Common myeloid progenitor, CD34-positive (primary cell): ENCODE data around the gene NDUFC1.

Experiments
- CTCF ChIA-PET: fragments of 350-600 bp; sonication (Branson Sonifier 250); formaldehyde crosslinking; loops from one replicate; lab custom pipeline; 2021; ENCODE audit warnings: antibody characterized with exemption; lab: Charles Lee
- POLR2A ChIA-PET: fragments of 350-600 bp; sonication (Branson Sonifier 250); formaldehyde crosslinking; loops from one replicate; lab custom pipeline; 2021; ENCODE audit warnings: antibody characterized with exemption; lab: Charles Lee
- DNase-seq, 3 donors: peaks; one replicate each; pipeline versions ENCODE4 v3.0.0 to v3.0.0-alpha.2; 2013
- H3K27ac ChIP-seq, 2 experiments: 1 replicate in 1 of 2; 2 replicates in 1 of 2; pipeline ENCODE4 v1.7.0; 2013; ENCODE audit warnings: inconsistent platforms in 2 of 2, low read length in 2 of 2, mild to moderate bottlenecking in 2 of 2, low read depth in 1 of 2, moderate library complexity in 1 of 2; ENCODE audit not compliant: severe bottlenecking in 2 of 2, insufficient read depth in 1 of 2, poor library complexity in 1 of 2
- H3K27me3 ChIP-seq, 5 experiments: replicated peaks in 2 of 5; 1 replicate in 3 of 5; 2 replicates in 2 of 5; pipeline versions ENCODE4 v1.6.1 to v1.7.0; 2013; ENCODE audit warnings: low read length in 4 of 5, mild to moderate bottlenecking in 2 of 5, moderate library complexity in 2 of 5, inconsistent platforms in 1 of 5; ENCODE audit not compliant: insufficient read depth in 5 of 5, control insufficient read depth in 4 of 5
- H3K36me3 ChIP-seq, 4 experiments: 1 replicate in 2 of 4; 2 replicates in 2 of 4; pipeline versions ENCODE4 v1.6.1 to v1.7.0; 2013; ENCODE audit warnings: low read length in 3 of 4, control low read depth in 1 of 4, mild to moderate bottlenecking in 1 of 4; ENCODE audit not compliant: control insufficient read depth in 4 of 4, insufficient read depth in 4 of 4
- H3K4me1 ChIP-seq, 4 experiments: 1 replicate in 3 of 4; 2 replicates in 1 of 4; pipeline versions ENCODE4 v1.6.1 to v1.7.1; 2013; ENCODE audit warnings: low read length in 3 of 4, mild to moderate bottlenecking in 3 of 4, control low read depth in 1 of 4, inconsistent platforms in 1 of 4, moderate library complexity in 1 of 4; ENCODE audit not compliant: control insufficient read depth in 4 of 4, insufficient read depth in 4 of 4; ENCODE audit errors: control extremely low read depth in 1 of 4
- H3K4me3 ChIP-seq, 7 experiments: 1 replicate in 4 of 7; 2 replicates in 3 of 7; pipeline versions ENCODE4 v1.5.1 to v1.7.0; 2013; ENCODE audit warnings: mild to moderate bottlenecking in 7 of 7, low read length in 6 of 7, moderate library complexity in 6 of 7, inconsistent platforms in 2 of 7, low read depth in 2 of 7, control low read depth in 1 of 7; ENCODE audit not compliant: insufficient read depth in 4 of 7, control insufficient read depth in 1 of 7; ENCODE audit errors: extremely low read depth in 1 of 7
- H3K9me3 ChIP-seq, 5 experiments: 1 replicate in 4 of 5; 2 replicates in 1 of 5; pipeline versions ENCODE4 v1.6.1 to v1.7.1; 2013; ENCODE audit warnings: low read length in 4 of 5, mild to moderate bottlenecking in 2 of 5, inconsistent platforms in 1 of 5, low read depth in 1 of 5, moderate library complexity in 1 of 5; ENCODE audit not compliant: control insufficient read depth in 4 of 5, insufficient read depth in 2 of 5; ENCODE audit errors: control extremely low read depth in 1 of 5
- WGBS: methylation state at CpG from one replicate; pipeline ENCODE4 v1.1.5; 2013; ENCODE audit not compliant: insufficient coverage; 5-methylcytosine and 5-hydroxymethylcytosine counted together

Gene NDUFC1

DNA sequence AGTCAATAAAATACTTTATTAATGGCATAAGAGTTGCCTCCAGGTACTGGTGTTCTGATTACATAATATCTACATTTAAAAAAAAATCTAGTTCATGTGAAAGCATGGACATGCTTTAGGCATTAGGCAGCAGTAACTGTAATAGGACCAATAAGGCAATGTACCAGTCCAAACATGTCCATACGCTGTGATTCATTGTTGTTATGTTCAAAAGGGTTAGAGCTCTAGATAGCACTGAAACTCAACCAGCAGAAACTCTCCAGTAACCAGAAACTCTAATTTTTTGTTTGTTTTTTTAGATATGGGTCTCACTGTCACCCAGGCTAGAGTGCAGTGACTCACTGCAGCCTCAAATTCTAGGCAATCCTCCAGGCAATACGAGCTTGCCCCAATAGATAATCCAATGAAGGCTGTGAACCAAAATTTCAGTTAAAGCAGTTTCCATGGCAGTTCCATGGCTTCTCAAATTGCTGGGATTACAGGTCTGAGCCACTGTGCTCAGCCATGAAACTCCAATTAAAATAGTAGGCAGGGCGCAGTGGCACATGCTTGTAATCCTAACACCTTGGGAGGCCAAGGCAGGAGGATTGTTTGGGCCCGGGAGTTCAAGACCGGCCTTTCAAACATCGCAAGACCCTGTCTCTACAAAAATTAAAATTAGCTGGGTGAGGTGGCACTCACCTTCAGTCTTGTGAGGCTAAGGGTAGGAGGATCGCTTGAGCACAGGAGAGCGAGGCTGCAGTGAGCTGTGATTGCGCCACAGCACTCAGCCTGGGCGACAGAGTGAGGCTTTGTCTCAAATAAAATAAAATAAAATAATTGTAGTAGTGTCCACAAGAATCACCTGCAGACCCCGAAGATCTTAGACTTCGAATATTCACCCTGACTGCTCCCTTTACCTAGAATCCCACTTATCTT, 58.6 kb downstream of the NDUFC1 start:
- no peak overlapping the region for H3K4me3 ChIP-seq
- H3K9me3 ChIP-seq = peaks cover 0 to 6% (median 1%) of the 10 kb centered on the region in 5 experiments
- 95% methylated on average over 8 of the region's 12 CpGs for WGBS
- DNase-seq = no peak
- ChIA-PET CTCF (interaction anchor here (0.6 to 1.5 kb wide), 5 partner anchors 38 to 59 kb away, joined by 3 to 5 read pairs (median 3); no protein-coding TSS in a partner anchor), POLR2A (no interaction called here)
- H3K27me3 ChIP-seq = no peaks in the 10 kb centered on the region
- H3K27ac ChIP-seq = no peak overlapping the region
- no peaks in the 10 kb centered on the region for H3K36me3 ChIP-seq
- H3K4me1 ChIP-seq = no peaks in the 10 kb centered on the region

DNA sequence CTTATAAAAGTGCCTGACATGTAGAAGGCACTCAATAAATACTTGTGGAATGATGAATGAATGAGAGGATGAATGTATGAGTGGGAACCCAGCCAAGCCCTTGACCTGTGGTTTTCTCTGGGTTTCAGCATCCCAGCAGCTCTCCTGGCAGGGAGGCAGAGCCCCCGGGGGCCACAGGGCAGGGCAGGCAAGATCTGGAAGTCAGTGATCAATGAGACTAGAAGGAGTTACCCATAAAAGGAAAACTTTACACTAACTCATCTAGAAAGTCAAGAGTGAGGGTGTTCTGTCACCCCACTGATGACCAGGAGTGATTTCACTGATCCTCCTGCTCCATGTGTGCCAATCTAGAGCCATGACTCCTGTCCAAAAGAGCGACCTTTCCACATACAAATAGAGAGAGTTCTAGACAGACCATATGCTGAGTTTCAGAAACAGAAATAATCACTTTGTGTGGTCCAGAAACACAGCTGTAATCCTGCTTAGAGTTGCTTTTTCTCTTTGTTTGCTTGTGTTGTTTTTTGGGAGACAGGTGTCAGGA, 59.7 kb downstream of the NDUFC1 start:
- Histone ChIP-seq H3K27ac (no peak overlapping the region), H3K4me3 (no peak overlapping the region), H3K36me3 (no peaks in the 10 kb centered on the region), H3K9me3 (peaks cover 0 to 6% (median 1%) of the 10 kb centered on the region in 5 experiments), H3K4me1 (peaks cover 0 to 4% (median 0%) of the 10 kb centered on the region in 4 experiments), H3K27me3 (no peaks in the 10 kb centered on the region)
- no peak for DNase-seq
- POLR2A ChIA-PET = no interaction called here
- 80% methylated on average over 1 of the region's 2 CpGs for WGBS
- CTCF ChIA-PET = interaction anchor here (1.0 to 1.2 kb wide), 2 partner anchors 39 to 53 kb away, joined by 3 to 5 read pairs; no protein-coding TSS in a partner anchor

DNA sequence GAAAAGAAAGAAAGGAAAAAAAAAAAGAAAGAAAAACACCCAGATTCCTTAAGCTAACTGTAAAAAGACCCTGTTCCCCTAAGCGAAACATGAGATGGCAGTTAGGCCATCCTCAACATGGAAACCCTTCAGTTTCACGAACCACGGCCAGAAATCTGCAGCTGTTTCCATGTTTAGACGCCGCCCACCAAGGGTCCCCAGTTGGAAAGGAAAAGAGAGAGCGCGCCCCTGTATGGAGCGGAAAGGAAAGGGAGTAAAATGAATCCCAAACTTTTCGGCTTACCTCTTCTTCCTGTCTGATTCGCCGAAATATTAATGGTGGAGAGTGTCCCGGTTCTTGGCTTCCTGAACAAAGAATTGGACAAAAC, 60.5 kb downstream of the NDUFC1 start:
- no peak overlapping the region for H3K4me3 ChIP-seq
- ChIA-PET CTCF (interaction anchor here (0.6 to 1.0 kb wide), 2 partner anchors 38 to 53 kb away, joined by 4 read pairs; no protein-coding TSS in a partner anchor), POLR2A (no interaction called here)
- DNase-seq = no peak
- WGBS = 97% methylated on average over 6 of the region's 12 CpGs
- peaks cover 0 to 4% (median 0%) of the 10 kb centered on the region in 4 experiments for H3K4me1 ChIP-seq
- H3K9me3 ChIP-seq = peaks cover 0 to 6% (median 1%) of the 10 kb centered on the region in 5 experiments
- no peaks in the 10 kb centered on the region for H3K36me3 ChIP-seq
- no peak overlapping the region for H3K27ac ChIP-seq
- no peaks in the 10 kb centered on the region for H3K27me3 ChIP-seq

DNA sequence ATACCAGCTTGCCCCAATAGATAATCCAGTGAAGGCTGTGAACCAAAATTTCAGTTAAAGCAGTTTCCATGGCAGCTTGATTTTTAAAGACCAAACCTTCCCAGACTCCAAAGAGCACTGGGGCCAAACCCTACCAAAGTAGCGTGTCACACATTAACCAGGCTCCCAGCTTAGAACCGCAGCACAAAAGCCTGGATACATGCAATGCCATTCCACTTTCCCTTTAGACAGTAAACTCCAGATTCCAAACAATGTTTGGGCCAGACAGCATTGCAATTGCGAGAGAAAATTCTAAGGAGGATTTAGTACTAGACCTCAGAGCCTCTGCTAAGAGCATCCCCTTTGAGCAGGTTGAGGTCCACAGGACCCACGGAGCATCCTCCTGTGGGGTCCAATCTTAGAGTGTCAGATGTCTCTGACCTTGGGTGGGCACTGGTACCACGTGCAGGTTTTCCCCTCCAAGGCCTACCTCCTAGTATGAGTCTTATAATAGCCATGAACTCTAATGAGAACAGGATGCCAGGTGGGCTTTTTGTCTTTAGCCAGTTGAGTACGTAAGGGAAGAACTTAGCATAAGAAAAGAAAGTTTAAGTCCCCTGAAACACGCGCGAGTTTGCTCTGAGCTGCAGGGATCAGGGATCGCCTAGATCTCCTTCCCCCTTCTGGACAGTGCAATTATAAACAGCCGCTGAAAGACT, 61.0 kb downstream of the NDUFC1 start:
- peaks cover 0 to 4% (median 0%) of the 10 kb centered on the region in 4 experiments for H3K4me1 ChIP-seq
- no peak overlapping the region for H3K27ac ChIP-seq
- no peaks in the 10 kb centered on the region for H3K27me3 ChIP-seq
- no peak for DNase-seq
- H3K36me3 ChIP-seq = no peaks in the 10 kb centered on the region
- 97% methylated on average over 5 of the region's 11 CpGs for WGBS
- H3K9me3 ChIP-seq = peaks cover 0 to 6% (median 1%) of the 10 kb centered on the region in 5 experiments
- H3K4me3 ChIP-seq = no peak overlapping the region
- ChIA-PET POLR2A (interaction anchor here (0.6 kb wide), 1 partner anchor 48 kb away, joined by 3 read pairs; no protein-coding TSS in a partner anchor), CTCF (interaction anchor here (0.6 to 1.0 kb wide), 2 partner anchors 38 to 52 kb away, joined by 4 read pairs; no protein-coding TSS in a partner anchor)
